HL-60/S4 treated with phorbol 12-myristate 13-acetate at 8.2 ng/mL for 4 days and 3 days (cell line): ENCODE measurements around the gene PALD1.
"Not testable (repeated sequence)": the region's sequence is repeated elsewhere in the genome, so short reads cannot be mapped to it uniquely, and the experiment has no call there.

Experiments
- in situ Hi-C: fragments of 300-500 bp; cut with MboI; formaldehyde crosslinking; loops from 2 replicates; pipeline ENCODE4 v1.15.0; 2022; ENCODE audit warnings: low sequenced_read_pairs

Gene PALD1

DNA sequence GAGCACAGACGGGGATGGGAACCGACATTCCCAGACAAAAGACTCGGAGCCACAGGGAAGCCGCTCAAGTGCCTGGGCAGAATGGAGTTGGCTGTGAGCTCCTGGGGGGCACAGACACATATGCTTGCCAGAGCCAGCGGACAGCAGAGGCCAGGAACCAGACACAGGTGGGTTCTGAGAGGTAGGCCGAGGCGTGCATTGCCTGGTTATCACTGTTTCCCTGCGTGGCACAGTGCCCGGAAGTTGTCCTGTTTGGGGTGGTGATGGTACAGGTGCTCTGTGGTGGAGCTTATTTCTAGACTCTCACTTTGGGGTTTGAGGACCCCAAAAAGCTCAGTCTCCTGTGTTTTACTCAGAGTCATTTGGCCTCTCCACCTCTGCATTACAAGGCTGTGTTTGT lies 2.5 kb downstream of the PALD1 start:
- in situ Hi-C loops, result no loop called here

DNA sequence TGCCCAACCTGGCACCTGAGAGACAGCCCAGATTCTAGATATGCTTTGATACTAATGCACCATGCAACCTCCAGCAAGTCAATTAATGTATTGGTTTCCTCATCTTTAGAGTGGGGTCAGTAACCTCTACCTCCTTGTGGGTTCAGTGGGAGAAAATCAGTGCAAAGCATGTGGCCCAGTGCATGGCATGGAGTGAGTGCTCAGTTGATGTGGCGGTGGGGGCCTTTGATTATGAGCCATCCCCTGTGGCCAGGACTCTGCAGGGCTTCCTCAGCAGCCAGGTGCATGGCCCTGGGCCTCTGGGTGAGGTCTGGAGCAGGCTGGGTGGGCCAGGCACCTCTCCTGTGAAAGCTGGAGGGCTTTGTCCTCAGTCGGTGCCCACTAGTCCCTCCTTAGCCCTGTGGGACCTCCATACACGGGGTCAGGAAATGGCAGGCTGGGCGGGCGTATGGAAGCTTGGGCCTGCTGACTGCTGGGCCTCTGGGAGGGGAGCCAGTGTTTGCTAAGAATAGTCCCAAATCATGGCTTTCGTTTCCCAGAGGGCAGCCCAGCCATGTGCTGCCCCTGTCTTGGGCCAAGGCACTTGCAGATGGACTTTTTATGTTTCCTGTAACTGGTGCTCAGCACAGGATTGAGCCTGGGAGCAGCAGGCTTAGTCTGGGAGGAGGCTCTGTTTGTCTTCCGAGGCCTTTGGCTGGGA lies 3.4 kb downstream of the PALD1 start:
- in situ Hi-C loops, result no loop called here

DNA sequence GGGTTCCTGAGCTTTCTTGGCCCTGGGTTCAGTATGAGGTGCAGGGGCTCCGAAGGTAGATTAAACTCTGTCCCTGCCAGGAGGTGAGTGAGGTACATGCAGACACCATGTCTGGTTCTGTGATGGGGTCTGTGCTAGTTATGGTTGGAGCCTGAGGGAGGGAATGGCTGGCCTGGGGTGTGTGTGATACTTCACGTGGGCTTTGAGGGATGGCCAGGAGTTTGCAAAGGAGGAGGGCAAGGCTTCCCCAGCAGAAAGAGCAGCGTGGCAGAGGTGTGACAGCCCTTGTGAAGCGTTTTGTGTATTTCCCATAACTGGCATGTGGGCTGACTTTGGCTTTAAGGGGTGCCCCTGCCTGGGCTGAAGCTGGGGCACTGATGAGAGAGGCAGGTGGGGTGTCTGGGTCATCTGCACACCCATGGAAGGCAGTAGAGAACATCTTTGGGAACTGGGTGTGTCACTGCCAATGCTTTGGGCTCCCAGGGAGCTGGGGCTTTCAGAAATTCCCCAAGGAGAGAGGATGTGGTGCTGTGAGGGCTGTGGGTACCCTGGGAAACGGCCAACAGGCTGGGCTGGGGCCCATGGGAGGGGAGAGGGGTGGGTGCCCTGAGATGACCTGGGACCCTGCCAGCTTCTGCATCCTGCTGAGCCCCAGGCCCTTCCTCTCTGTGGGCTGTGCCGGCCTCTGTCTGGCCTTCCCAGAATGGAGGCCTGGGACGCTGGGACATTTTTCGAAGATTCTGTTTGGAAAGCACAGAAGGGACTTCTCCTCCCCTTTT lies 4.6 kb downstream of the PALD1 start:
- in situ Hi-C loops, result no loop called here

DNA sequence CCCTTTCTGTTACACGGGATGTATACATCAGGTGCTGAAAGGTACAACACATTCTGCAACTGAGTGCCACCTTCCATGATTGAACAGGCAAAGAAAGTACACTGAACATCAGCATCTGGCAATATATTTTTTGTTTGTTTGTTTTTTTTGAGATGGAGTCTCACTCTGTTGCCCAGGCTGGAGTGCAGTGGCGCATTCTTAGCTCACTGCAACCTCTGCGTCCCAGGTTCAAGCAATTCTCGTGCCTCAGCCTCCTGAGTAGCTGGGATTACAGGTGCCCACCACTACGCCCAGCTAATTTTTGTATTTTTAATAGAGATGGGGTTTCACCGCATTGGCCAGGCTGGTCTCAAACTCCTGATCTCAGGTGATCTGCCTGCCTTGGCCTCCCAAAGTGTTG lies 5.3 kb downstream of the PALD1 start:
- in situ Hi-C loops, result not testable (repeated sequence)

DNA sequence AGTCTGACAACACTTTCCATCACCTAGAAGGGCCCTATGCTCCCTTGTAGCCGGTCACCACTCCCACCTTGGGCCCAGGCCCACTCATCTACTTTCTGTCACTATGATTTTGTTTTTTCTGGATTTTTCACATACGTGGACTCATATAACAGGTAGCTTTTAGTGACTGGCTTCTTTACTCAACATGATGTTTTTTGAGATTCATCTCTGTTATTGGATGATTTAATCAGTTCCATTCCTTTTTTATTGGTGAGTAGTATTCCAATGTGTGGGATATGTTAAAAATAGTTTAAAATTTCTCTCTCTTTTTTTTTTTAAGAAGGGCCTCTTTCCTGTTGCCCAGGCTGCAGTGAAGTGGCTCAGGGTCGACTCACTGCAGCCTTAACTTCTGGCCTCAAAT lies 9.3 kb downstream of the PALD1 start:
- in situ Hi-C loops, result no loop called here

DNA sequence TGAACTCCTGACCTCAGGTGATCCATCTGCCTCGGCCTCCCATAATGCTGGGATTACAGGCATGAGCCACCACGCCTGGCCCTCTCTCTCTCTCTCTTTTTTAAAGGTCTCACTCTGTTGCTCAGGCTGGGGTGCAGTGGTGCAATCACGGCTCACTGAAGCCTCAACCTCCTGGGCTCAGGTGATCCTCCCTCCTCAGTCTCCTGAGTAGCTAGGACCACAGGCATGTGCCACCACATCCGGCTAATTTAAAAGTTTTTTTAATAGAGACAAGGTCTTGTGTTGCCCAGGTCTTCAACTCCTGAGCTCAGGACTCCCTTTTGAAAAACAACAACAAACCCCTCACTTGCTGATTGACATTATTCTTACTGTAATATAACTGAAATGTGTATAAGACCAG lies 11.6 kb downstream of the PALD1 start:
- in situ Hi-C loops, result no loop called here

DNA sequence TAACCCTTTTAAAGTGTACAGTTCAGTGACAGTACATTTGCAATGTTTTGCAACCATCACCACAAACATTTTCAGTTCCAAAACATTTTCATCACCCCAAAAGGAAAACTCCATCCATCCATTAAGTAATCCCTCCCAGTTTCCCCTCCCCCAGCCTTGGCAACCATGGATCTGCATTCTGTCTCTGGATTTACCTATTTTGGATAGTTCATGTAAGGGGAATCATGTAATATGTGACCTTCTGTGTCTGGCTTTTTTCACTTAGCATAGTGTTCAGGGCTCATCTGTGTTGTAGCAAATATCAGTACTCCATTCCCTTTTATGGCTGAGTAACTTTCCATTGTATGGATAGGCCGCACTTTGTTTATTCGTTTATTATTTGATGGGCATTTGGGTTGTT lies 13.0 kb downstream of the PALD1 start:
- in situ Hi-C loops, result no loop called here

DNA sequence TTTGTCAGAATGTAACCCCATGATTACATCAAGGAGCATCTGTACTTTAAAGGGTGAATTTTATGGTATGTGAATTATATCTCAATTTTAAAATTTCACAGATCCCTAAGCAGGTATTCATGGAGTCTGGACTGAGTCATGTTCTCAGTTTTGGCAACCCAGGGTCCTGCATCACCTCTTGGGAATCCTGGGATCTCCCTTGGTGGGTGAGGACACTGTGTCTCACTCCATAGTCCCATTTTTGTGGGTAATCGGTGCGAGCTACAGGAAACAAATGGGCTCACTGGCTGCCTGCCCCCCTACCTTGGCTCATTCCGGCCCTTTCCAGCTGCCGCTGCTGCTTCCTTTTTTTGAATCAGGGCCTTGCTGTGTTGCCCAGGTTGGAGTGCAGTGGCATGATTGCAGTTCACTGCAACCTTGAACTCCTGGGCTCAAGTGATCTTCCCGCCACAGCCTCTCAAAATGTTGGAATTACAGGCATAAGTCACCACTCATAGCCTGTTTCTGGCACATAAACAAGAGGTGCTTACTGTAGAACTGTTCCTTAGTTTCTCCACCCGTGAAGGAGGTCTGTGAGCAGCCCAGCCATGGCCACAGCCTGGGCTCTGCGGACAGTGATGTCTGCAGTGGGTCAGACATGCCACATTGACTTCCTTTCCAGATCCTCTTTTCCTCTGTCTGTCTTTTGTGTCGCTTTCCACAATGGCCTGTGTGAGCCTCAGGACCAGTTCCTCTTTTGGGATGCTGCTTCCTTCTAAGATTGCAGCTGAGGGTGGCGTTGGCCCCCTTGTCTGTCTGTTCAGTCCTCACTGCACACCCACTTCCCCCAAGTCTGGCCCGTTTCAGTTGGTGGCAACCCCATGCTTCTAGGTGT lies 14.5 kb downstream of the PALD1 start:
- in situ Hi-C loops, result no loop called here

DNA sequence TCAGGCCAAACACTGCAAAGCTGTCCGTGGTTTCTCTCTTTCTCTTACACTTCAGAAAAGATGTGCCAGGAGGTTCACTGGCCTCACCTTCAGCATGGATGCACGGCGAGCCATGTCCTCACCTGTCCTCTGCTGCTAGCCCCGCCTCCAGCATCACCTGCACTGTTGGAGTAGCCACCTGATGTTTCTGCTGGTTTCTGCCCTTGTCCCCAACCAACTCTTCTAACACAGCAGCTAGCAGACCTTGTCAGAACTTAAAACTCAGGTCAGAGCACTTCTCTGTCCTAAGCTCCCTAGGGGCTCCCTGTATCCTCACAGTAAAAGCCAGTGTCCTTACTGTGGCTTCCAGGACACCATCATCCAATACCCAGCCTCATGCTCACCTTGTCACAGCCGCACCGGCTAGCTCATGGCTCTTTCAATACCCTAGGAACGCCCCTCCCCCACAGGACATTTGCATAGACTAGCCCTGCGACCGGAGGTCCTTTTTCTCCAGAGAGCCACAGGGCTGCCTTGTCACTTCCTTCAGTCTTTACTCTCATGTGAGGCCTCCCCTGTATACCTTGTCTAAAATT lies 15.2 kb downstream of the PALD1 start:
- in situ Hi-C loops, result no loop called here

DNA sequence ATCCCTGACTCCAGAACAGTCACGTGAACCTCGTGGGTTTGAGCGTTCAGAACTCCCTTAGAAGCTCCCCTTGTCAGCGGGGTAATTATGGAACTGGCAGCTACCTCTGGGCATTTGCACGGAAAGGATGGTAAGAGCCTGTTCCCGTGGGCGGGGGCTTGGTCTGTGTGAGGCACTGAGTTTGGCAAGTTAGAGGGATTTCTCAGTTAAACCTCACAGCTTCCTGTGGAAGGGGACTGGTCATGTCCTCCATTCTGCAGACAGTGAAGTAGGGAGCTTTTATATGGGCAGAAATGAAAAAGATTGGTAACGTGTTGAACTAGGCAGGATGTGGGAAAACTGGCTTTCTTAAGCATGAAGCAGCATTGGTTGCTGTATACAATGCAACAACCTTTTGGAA lies 16.0 kb downstream of the PALD1 start:
- in situ Hi-C loops, result no loop called here

DNA sequence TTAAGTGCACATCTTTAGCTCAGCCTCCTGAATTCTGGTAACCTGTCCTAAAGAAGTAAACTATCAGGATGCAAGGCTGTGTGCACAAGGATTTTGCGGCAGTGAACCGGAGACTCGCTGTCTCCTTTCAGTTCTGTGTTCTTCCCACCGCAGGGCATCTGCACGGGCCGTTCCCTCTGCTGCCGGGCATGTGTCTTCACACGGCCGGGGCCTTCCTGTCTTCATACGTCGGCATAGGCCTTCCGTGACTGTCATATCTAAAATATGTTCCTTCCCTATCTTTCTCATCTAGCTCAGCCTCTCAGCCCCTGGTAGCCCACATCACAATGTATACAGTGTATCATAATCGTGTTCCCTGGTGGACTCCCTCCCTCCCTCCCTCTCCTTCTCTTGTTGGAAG lies 16.4 kb downstream of the PALD1 start:
- in situ Hi-C loops, result no loop called here

DNA sequence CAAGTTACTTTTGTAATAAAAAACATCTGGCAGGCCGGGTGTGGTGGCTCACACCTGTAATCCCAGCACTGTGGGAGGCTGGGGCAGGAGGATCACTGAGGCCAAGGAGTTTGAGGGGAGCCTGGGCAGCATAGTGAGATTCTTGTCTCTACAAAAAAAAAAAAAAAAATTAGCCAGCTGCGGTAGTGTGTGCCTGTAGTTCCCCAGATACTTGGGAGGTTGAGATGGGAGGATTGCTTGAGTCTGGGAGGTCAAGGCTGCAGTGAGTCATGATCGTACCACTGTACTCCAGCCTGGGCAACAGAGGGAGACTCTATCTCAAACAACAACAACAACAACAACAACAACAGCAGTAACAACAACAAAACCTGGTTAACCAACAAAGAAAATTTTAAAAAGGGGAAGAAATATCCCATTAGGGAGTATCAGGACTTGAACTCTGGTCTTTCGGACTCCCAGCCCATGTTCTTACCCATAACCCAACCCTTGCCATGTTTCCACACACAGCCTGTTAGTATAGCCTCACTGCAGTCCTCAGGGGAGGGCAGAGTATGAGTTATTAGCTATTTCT lies 17.2 kb downstream of the PALD1 start:
- in situ Hi-C loops, result no loop called here

DNA sequence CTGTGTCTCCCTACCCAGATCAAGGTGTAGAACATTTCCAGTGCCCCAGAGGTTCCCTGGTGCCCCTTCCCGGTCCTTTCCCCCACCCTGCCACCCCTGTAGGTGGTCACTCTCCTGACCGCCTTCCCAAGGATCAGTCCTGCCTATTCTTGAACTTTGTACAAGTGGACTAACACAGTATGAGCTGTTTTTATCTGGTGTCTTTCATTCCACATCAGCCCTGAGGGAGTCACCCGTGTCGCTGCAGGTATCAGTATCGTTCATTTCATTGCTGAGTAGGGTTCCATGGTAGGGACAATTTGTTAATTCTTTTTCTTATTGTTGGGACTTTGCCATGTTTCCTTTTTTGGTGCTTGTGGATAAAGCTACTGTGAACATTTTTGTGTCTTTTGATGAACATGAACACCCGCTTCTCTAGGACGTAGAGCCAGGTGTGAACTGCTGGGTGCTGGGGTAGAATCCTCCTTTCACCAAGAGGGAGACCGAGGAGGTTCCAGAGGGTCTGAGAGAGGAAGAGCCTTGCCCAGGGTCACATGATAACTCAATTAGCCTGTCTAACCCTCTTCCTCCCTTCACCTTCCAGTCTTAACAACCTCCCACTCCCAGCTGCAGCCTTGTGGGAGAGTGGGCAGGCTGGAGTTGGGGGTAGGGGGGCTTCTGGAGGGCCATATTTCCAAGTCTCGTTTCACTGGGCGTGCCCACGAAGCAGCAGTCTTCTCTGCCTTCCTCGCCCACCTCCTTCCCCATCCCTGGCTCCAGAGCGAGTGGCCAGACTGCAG lies 18.0 kb downstream of the PALD1 start:
- in situ Hi-C loops, result no loop called here

DNA sequence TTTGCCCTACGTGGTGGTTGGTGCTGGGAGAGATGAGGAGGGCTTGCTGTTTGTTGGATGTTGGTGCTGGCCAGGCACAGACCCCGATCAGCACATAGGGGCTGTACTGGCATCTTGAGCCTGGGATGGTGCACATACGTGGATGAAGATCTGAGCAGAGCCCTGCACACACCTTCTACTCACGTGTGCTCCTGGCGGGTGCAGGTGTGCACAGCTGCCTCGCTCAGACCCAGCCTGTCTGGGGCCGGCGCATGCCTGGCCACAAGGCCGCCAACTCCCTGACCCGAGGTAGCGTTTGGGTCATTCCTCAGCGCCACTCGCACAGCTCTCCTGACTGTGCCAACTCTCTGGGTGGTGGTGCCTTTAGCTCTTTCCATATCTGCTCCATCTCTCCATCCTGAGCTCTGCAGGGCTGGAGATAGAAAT lies 18.6 kb downstream of the PALD1 start:
- in situ Hi-C loops, result no loop called here

DNA sequence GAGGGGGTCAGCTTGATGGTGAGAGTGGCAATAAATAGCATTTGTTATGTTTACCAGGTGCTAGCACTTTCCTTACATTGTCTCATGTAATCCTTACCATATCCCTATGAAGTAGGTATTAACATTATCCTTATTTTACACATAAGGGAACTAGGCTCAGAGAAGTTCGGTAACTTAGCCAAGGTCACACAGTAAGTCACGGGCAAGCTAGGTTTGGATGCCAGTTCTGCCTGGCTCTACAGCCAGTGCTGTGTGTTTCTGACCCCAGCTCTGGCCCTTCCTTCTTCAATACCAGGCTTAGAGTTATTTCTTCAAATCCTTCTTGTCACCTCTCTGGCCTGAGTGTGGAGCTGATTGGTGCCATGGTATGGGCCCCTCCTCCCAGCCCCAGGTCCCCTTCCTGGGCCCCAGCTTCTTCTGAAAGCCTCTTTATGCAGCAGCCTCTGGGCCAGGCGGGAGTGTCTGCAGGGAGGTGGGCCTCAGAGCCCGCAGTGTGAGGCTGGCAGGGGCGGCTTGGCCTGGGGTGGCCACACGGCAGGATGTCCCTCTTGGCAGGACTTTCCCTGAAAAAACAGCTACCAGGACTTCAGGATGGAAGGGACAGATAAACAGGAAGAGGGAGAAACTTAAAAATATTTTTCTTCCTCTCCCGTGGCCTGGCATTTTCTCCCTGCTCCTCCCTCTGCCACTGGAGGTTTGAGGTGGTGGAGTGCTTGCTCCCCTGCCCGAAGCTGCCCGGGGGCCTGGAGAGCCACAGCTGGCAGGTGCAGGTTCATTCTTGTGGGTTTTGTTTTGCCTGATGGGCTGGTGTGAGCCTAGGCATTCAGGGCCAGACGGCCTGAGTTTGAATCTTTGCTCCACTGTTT lies 20.6 kb downstream of the PALD1 start:
- in situ Hi-C loops, result no loop called here

DNA sequence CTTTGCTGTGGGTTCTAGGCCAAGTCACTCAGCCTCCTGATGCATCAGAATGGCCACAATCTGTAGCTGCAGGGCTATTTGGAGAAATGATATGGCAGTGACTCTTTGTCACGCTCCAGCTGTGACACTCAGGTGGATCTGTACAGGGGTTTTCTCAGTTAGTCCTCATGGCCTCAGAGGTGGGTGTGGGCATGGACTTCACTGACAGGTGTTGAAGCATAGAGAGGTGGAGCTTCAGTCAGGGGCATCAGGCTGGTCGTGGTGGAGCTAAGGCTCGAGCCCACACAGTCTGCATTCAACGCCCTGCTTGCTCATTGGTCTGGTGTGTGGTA lies 21.2 kb downstream of the PALD1 start:
- in situ Hi-C loops, result no loop called here

DNA sequence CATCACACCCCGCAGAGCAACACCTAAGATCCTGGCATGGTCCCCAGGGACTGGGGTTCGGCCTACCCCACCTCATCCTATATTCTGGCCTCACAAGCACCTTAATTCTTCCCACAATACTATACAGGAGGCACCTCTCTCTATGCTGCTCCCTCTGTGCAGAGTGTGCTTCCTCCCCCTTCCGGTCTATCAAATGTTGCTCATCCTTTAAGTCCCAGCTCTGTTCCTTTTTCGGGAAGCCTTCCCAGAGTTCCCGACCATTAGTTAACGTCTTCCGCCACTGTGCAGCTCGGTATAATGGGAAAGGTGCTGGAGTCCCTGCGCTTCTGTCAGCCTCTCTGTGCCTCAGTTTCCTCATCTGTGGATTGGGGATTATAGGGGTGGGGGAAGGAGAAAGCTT lies 21.8 kb downstream of the PALD1 start:
- in situ Hi-C loops, result no loop called here

DNA sequence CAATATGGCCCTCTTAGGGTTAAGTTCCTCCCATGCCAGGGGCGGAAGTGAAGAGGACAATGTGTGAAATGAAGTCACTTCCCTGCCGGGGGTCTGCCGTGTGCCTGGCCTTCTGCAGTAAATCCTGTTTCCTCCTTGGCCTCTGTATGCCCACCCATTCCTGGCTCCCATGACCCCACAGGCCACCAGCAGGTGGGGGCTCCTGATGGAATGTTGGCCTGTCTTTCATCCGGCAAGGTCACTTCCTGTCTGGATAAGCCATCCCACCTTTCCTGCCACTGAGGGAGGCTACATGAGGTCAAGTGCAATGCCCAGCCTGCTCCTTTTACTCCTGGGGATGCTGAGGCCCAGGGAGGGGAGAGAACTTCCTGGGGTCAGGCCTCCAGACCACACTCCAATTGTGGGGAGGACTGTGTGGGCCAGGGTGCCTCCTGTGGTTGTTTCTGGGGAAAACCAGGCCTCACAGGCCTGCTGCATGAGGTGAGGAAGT lies 22.3 kb downstream of the PALD1 start:
- in situ Hi-C loops, result no loop called here

DNA sequence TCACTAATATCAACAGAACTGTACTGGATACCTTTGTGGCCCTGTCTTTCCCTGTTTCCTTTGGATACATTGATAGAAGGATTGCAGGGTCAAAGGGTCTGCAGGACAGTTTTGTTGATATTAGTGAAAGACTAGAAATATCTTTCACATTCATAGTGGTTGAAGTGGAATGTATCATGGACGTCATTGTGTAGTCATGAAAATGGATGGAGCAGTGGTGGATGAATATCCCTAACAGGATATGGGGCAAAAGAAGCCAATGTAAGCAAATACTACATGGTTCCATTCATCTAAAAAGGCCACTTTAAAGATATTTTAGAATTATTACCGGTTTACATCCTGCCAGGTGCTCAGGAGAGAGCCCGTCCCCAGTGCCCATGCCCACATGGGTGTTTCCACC lies 23.8 kb downstream of the PALD1 start:
- in situ Hi-C loops, result no loop called here
